K562 (cell line): ENCODE data around the gene ZCWPW1.

Experiments
- CCNT2 ChIP-seq: IDR thresholded peaks from 2 replicates; pipeline ENCODE4 v1.6.1; 2011; ENCODE audit warnings: borderline replicate concordance, low read depth, mild to moderate bottlenecking, moderate library complexity, mixed read lengths, low read length; ENCODE audit not compliant: insufficient read length; ENCODE audit errors: extremely low read depth
- EZH2 ChIP-seq: IDR thresholded peaks from 2 replicates; pipeline ENCODE4 v1.6.1; 2012; ENCODE audit warnings: low read depth, mild to moderate bottlenecking, inconsistent platforms, low read length, borderline replicate concordance
- ZNF274 ChIP-seq: IDR thresholded peaks from 2 replicates; pipeline ENCODE4 v1.6.1; 2011; ENCODE audit warnings: low read depth, mild to moderate bottlenecking, low read length, moderate library complexity, borderline replicate concordance
- ZNF589 ChIP-seq: fragments of 200-800 bp; sonication (Bioruptor generic); IDR thresholded peaks from 2 replicates; pipeline ENCODE4 v1.6.1; 2016; ENCODE audit warnings: low read depth, missing genetic modification characterization, missing compliant biosample characterization
- ZNF76 ChIP-seq: fragments of 250-450 bp; sonication (Bioruptor Pico); IDR thresholded peaks from 2 replicates; pipeline ENCODE4 v1.4.0; 2020; ENCODE audit warnings: mild to moderate bottlenecking, moderate library complexity, borderline replicate concordance
- TF ChIP-seq, protein P1 (sequence below): sonication (generic); formaldehyde crosslinking; IDR thresholded peaks from 2 replicates; pipeline ENCODE4 v1.8.1; 2023; ENCODE audit warnings: mild to moderate bottlenecking, missing genetic modification reagents
- TF ChIP-seq, protein P2 (sequence below), 3 experiments: IDR thresholded peaks in 2 of 3; conservative IDR thresholded peaks in 1 of 3; 2 replicates each; pipeline ENCODE4 v1.5.1; 2011 to 2012; ENCODE audit warnings: low read length in 3 of 3, mild to moderate bottlenecking in 3 of 3, control low read depth in 2 of 3, improper control_type of control experiment in 1 of 3, inconsistent platforms in 1 of 3, low read depth in 1 of 3, mixed read lengths in 1 of 3, moderate library complexity in 1 of 3; ENCODE audit not compliant: insufficient read depth in 2 of 3
- TF ChIP-seq, protein P3 (sequence below): fragments of 450-650 bp; formaldehyde crosslinking; IDR thresholded peaks from 2 replicates; pipeline ENCODE4 v1.4.0; 2022; ENCODE audit warnings: mild to moderate bottlenecking, moderate library complexity

DNA sequence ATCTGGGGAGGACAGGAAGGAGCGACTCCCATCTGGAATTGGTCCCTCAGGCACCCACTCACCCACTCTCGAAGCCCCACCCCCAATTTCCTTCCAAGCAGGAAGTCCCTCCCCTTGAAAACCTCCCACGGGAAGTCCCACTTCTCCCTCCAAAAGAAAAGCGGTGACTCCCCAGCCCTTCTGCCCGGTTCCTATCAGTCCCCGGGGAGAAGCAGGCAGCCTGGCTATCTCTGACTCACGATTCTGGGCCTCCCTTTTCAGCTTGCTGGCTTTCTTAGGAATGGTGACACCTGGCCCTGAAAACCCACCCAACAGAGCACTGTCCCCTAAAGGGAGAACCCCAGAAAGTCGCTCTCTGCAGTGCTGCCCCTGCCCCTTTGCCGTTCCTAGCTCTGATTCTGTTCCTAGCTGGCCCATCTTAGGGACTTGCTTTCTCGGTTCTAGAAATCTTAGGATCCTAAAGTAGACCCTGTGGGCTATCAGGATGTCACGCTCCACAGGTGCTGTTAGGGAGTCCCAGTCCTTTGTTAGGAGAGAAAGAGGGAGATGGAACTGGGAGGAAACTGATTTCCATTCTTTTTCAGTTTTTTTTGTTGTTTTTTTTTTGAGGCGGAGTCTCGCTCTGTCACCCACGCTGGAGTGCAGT is 44.5 kb upstream of the ZCWPW1 start:
- no peak for TF ChIP-seq ZNF589
- TF ChIP-seq, protein P1, sequence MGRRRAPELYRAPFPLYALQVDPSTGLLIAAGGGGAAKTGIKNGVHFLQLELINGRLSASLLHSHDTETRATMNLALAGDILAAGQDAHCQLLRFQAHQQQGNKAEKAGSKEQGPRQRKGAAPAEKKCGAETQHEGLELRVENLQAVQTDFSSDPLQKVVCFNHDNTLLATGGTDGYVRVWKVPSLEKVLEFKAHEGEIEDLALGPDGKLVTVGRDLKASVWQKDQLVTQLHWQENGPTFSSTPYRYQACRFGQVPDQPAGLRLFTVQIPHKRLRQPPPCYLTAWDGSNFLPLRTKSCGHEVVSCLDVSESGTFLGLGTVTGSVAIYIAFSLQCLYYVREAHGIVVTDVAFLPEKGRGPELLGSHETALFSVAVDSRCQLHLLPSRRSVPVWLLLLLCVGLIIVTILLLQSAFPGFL = no peak
- no peak for TF ChIP-seq CCNT2
- TF ChIP-seq, protein P2, sequence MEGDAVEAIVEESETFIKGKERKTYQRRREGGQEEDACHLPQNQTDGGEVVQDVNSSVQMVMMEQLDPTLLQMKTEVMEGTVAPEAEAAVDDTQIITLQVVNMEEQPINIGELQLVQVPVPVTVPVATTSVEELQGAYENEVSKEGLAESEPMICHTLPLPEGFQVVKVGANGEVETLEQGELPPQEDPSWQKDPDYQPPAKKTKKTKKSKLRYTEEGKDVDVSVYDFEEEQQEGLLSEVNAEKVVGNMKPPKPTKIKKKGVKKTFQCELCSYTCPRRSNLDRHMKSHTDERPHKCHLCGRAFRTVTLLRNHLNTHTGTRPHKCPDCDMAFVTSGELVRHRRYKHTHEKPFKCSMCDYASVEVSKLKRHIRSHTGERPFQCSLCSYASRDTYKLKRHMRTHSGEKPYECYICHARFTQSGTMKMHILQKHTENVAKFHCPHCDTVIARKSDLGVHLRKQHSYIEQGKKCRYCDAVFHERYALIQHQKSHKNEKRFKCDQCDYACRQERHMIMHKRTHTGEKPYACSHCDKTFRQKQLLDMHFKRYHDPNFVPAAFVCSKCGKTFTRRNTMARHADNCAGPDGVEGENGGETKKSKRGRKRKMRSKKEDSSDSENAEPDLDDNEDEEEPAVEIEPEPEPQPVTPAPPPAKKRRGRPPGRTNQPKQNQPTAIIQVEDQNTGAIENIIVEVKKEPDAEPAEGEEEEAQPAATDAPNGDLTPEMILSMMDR (IDR thresholded peaks at IDR 0.05 in 2 of 3, conservative IDR thresholded peaks at IDR 0.05 in 1 of 3; ENCODE audit: insufficient read depth in 2 of 3, low read depth in 1 of 3, low read length in 3 of 3) = no peak
- TF ChIP-seq EZH2 = no peak
- TF ChIP-seq, protein P3, sequence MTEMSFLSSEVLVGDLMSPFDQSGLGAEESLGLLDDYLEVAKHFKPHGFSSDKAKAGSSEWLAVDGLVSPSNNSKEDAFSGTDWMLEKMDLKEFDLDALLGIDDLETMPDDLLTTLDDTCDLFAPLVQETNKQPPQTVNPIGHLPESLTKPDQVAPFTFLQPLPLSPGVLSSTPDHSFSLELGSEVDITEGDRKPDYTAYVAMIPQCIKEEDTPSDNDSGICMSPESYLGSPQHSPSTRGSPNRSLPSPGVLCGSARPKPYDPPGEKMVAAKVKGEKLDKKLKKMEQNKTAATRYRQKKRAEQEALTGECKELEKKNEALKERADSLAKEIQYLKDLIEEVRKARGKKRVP (CRISPR knock-in tag) = no peak
- TF ChIP-seq ZNF274 = no peak
- TF ChIP-seq ZNF76 = no peak
